HCT116 (cell line): ENCODE results near the gene RBPJ. TPM values are rescaled to one million over a fixed set of nuclear protein-coding genes. Genes with fewer than 3 reads are reported as not detected.

Experiments used
- ATAC-seq: fragments of 200-7000 bp; cut with Tn5 transposase; 2 replicates; pipeline ENCODE4 v1.9.1; 2020; ENCODE audit warnings: mild to moderate bottlenecking, moderate library complexity
- BruUV-seq: library from RNA; stranded (reverse); fragments of 400-500 nt; replicated peaks from 2 replicates; lab custom pipeline; 2021; lab: Mats Ljungman, UMichigan
- CTCF ChIA-PET: fragments of 300-600 bp; sonication (Branson Sonifier 250); formaldehyde crosslinking; loops from one replicate; lab custom pipeline; 2021; ENCODE audit warnings: antibody characterized with exemption; lab: Charles Lee
- POLR2A ChIA-PET: fragments of 300-600, 350-600 bp; sonication (Branson Sonifier 250); formaldehyde crosslinking; loops from one replicate; lab custom pipeline; 2021; ENCODE audit warnings: antibody characterized with exemption; lab: Charles Lee
- RAD21 ChIA-PET, 2 experiments: fragments of 300-600 bp; sonication (Branson Sonifier 250); formaldehyde crosslinking; loops; one replicate each; lab custom pipeline; 2023; ENCODE audit warnings: low total read pairs in 2 of 2; ENCODE audit not compliant: uncharacterized antibody in 2 of 2, unreplicated experiment in 2 of 2, low non-redundant PET in 1 of 2; lab: Charles Lee
- DNase-seq: peaks from one replicate; pipeline ENCODE4 v3.0.0-alpha.2; 2010; ENCODE audit warnings: low read depth, low spot score
- H2AFZ ChIP-seq: fragments of 200-600 bp; shearing (Covaris generic), sonication (generic); 2 replicates; pipeline ENCODE4 v1.6.1; 2017; ENCODE audit warnings: low read depth, mixed run types, mixed read lengths, antibody characterized with exemption, low read length; ENCODE audit not compliant: poor library complexity, severe bottlenecking
- H3K27ac ChIP-seq: 2 replicates; pipeline ENCODE4 v1.5.1; 2012; ENCODE audit warnings: low read depth, low read length
- H3K27me3 ChIP-seq: fragments of 200-600 bp; sonication (generic); 2 replicates; pipeline ENCODE4 v1.6.1; 2016; ENCODE audit warnings: mixed run types, low read length, mixed read lengths; ENCODE audit not compliant: insufficient read depth
- H3K36me3 ChIP-seq, 2 experiments: fragments of 200-500 bp in 1 of 2; fragments of 200-600 bp in 1 of 2; sonication (Bioruptor generic) in 1 of 2; sonication (generic) in 1 of 2; 2 replicates each; pipeline versions ENCODE4 v1.5.1 to v1.6.1; 2014 to 2016; ENCODE audit warnings: low read length in 2 of 2, inconsistent platforms in 1 of 2, mixed read lengths in 1 of 2, mixed run types in 1 of 2; ENCODE audit not compliant: insufficient read depth in 2 of 2, control insufficient read depth in 1 of 2
- H3K4me1 ChIP-seq, 2 experiments: fragments of 200-600 bp in 1 of 2; sonication (generic) in 1 of 2; 2 replicates each; pipeline versions ENCODE4 v1.5.1 to v1.6.1; 2012 to 2017; ENCODE audit warnings: low read length in 2 of 2, inconsistent platforms in 1 of 2, mild to moderate bottlenecking in 1 of 2, mixed read lengths in 1 of 2, mixed run types in 1 of 2, moderate library complexity in 1 of 2; ENCODE audit not compliant: insufficient read depth in 2 of 2, control insufficient read depth in 1 of 2
- H3K4me2 ChIP-seq: fragments of 200-600 bp; sonication (generic); 2 replicates; pipeline ENCODE4 v1.6.1; 2017; ENCODE audit warnings: mixed run types, low read length, mixed read lengths
- H3K4me3 ChIP-seq, 2 experiments: fragments of 200-600 bp in 1 of 2; sonication (generic) in 1 of 2; replicated peaks in 1 of 2; 2 replicates each; pipeline ENCODE4 v1.5.1; 2011 to 2016; ENCODE audit warnings: low read length in 2 of 2, control low read depth in 1 of 2, low read depth in 1 of 2, mild to moderate bottlenecking in 1 of 2, mixed read lengths in 1 of 2, mixed run types in 1 of 2
- H3K79me2 ChIP-seq: fragments of 200-600 bp; sonication (generic); 2 replicates; pipeline ENCODE4 v1.6.1; 2017; ENCODE audit warnings: mild to moderate bottlenecking, mixed run types, low read length, moderate library complexity, mixed read lengths; ENCODE audit not compliant: insufficient read depth
- H3K9ac ChIP-seq: fragments of 200-600 bp; sonication (generic); 2 replicates; pipeline ENCODE4 v1.6.1; 2016; ENCODE audit warnings: low read length, mixed read lengths
- H3K9me2 ChIP-seq: fragments of 200-600 bp; sonication (generic), shearing (Covaris generic); 2 replicates; pipeline ENCODE4 v1.6.1; 2017; ENCODE audit warnings: mixed run types, mild to moderate bottlenecking, moderate library complexity; ENCODE audit not compliant: insufficient read depth
- H3K9me3 ChIP-seq, 2 experiments: fragments of 200-500 bp in 1 of 2; fragments of 200-600 bp in 1 of 2; sonication (Bioruptor generic) in 1 of 2; sonication (generic) in 1 of 2; 2 replicates each; pipeline ENCODE4 v1.6.1; 2014 to 2017; ENCODE audit warnings: low read length in 2 of 2, mixed read lengths in 2 of 2, inconsistent platforms in 1 of 2, low read depth in 1 of 2, mild to moderate bottlenecking in 1 of 2, mixed run types in 1 of 2, moderate library complexity in 1 of 2; ENCODE audit not compliant: control insufficient read depth in 1 of 2, insufficient read depth in 1 of 2
- H4K20me1 ChIP-seq: fragments of 200-600 bp; sonication (generic), shearing (Covaris generic); 2 replicates; pipeline ENCODE4 v1.6.1; 2017; ENCODE audit warnings: mixed run types, mild to moderate bottlenecking, moderate library complexity; ENCODE audit not compliant: insufficient read depth
- CBX3 ChIP-seq: IDR thresholded peaks from 2 replicates; pipeline ENCODE4 v1.6.1; 2012; ENCODE audit warnings: low read depth
- EGR1 ChIP-seq: IDR thresholded peaks from 2 replicates; pipeline ENCODE4 v1.6.1; 2012; ENCODE audit warnings: low read depth
- EZH2 ChIP-seq: fragments of 200-600 bp; sonication (generic); IDR thresholded peaks from 2 replicates; pipeline ENCODE4 v1.6.1; 2017; ENCODE audit warnings: antibody characterized with exemption, mixed run types
- EZH2phosphoT487 ChIP-seq: fragments of 200-600 bp; IDR thresholded peaks from 2 replicates; pipeline ENCODE4 v1.6.1; 2018; ENCODE audit warnings: antibody characterized with exemption, borderline replicate concordance
- JUND ChIP-seq: IDR thresholded peaks from 2 replicates; pipeline ENCODE4 v1.6.1; 2012
- POLR2A ChIP-seq: IDR thresholded peaks from 2 replicates; pipeline ENCODE4 v1.7.0; 2011; ENCODE audit warnings: borderline replicate concordance; ENCODE audit not compliant: insufficient read depth, insufficient read length; ENCODE audit errors: extremely low read depth
- POLR2AphosphoS5 ChIP-seq: IDR thresholded peaks from 2 replicates; pipeline ENCODE4 v1.6.1; 2011; ENCODE audit warnings: mild to moderate bottlenecking, low read depth, low read length, moderate library complexity
- RAD21 ChIP-seq: IDR thresholded peaks from 2 replicates; pipeline ENCODE4 v1.6.1; 2012; ENCODE audit warnings: low read depth, mild to moderate bottlenecking
- SIN3A ChIP-seq: IDR thresholded peaks from 2 replicates; pipeline ENCODE4 v1.6.1; 2012; ENCODE audit warnings: low read depth
- SP1 ChIP-seq: IDR thresholded peaks from 2 replicates; pipeline ENCODE4 v1.6.1; 2012; ENCODE audit warnings: low read depth
- SRF ChIP-seq: IDR thresholded peaks from 2 replicates; pipeline ENCODE4 v1.6.1; 2012; ENCODE audit warnings: low read depth
- YY1 ChIP-seq: IDR thresholded peaks from 2 replicates; pipeline ENCODE4 v1.6.1; 2011; ENCODE audit warnings: low read length, low read depth, moderate library complexity, mild to moderate bottlenecking; ENCODE audit not compliant: insufficient replicate concordance; ENCODE audit errors: extremely low read depth
- ZFX ChIP-seq: fragments of 450-650 bp; IDR thresholded peaks from 2 replicates; pipeline ENCODE4 v1.6.1; 2017
- ZNF274 ChIP-seq: fragments of 200-500 bp; sonication (Bioruptor generic); IDR thresholded peaks from 2 replicates; pipeline ENCODE4 v1.6.1; 2014; ENCODE audit warnings: mild to moderate bottlenecking, low read depth, low read length, inconsistent platforms
- intact Hi-C: fragments of 100-400 bp; cut with micrococcal nuclease; formaldehyde crosslinking; loops from 2 replicates; pipeline ENCODE4 v1.10.0; 2022
- total RNA-seq: library from RNA; stranded (reverse); gene quantifications from one replicate; pipeline ENCODE4 v1.2.1, GENCODE V29; 2021; ENCODE audit not compliant: unreplicated experiment
- TF ChIP-seq, protein P1 (sequence below): IDR thresholded peaks from 2 replicates; pipeline ENCODE4 v1.6.1; 2012

The RBPJ gene
- total RNA-seq, 1 experiment from 2014 or later, result 72.7 TPM

DNA sequence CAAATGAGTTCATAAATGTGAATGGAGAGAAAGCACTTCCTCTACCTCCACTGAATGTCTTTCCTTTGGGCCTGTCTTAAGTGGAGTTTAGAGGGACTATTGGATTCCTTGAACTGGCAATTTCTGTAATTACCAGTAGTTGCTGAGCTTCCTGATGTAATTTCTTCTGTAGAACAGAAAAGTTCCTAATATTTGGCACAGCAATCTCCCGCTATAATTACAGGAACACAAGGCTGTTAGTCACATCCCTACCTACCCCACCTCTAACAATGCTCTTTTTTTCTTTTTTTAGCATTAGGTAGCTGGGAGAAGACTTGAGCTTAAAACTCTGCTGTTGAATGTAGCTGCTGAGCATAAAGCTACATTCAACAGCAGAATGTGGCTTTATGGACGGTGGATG is 24.8 kb upstream of the RBPJ start:
- Histone ChIP-seq H3K9me2 (no peaks in the 10 kb centered on the region), H3K4me2 (no peak overlapping the region), H3K9me3 (no peaks in the 10 kb centered on the region), H3K9ac (no peak overlapping the region), H3K4me3 (no peak overlapping the region), H2AFZ (no peak overlapping the region), H3K27me3 (no peaks in the 10 kb centered on the region), H3K36me3 (no peaks in the 10 kb centered on the region), H3K27ac (no peak overlapping the region)
- intact Hi-C loops, result no loop called here
- RAD21 ChIA-PET, result no interaction called here
- CTCF ChIA-PET, result no interaction called here
- ATAC-seq, result no peak
- TF ChIP-seq EZH2 (no peak), SIN3A (no peak), SRF (no peak), POLR2AphosphoS5 (no peak), RAD21 (no peak), EZH2phosphoT487 (no peak), CBX3 (no peak), EGR1 (no peak), YY1 (no peak), POLR2A (no peak), SP1 (no peak), ZNF274 (no peak), ZFX (no peak), JUND (no peak)
- TF ChIP-seq, protein P1, sequence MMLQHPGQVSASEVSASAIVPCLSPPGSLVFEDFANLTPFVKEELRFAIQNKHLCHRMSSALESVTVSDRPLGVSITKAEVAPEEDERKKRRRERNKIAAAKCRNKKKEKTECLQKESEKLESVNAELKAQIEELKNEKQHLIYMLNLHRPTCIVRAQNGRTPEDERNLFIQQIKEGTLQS, result no peak
- TF ChIP-seq, all 23 proteins: peak for 0
- Histone ChIP-seq H4K20me1 (no peaks in the 10 kb centered on the region), H3K79me2 (no peaks in the 10 kb centered on the region), H3K4me1 (no peaks in the 10 kb centered on the region)
- POLR2A ChIA-PET, result interaction anchor here (1.0 kb wide), 1 partner anchor 23 kb away, joined by 3 read pairs; no protein-coding TSS in a partner anchor
- no TSS peak for BruUV-seq
- DNase-seq, result no peak
